SU-DHL-6 (cell line): ENCODE results near the gene FBXW4.
"Not testable (repeated sequence)": the region's sequence is repeated elsewhere in the genome, so short reads cannot be mapped to it uniquely, and the experiment has no call there.

ENCODE experiments used
- H2AFZ ChIP-seq: fragments of 200-600 bp; sonication (generic); 2 replicates; pipeline ENCODE4 v1.6.1; 2014; ENCODE audit warnings: low read depth, mild to moderate bottlenecking, moderate library complexity, mixed read lengths, antibody characterized with exemption, low read length; ENCODE audit not compliant: severe bottlenecking
- H3F3A ChIP-seq: fragments of 200-600 bp; shearing (Covaris generic); 2 replicates; pipeline ENCODE4 v1.6.0; 2016; ENCODE audit warnings: antibody characterized with exemption, mild to moderate bottlenecking; ENCODE audit not compliant: insufficient read depth
- H3K27ac ChIP-seq: fragments of 200-600 bp; sonication (generic); 2 replicates; pipeline ENCODE4 v1.5.1; 2016; ENCODE audit warnings: low read depth, mild to moderate bottlenecking, low read length, moderate library complexity, mixed read lengths
- H3K27me3 ChIP-seq: fragments of 200-600 bp; sonication (generic), shearing (Covaris generic); 2 replicates; pipeline ENCODE4 v1.6.0; 2014; ENCODE audit warnings: mild to moderate bottlenecking, low read length
- H3K36me3 ChIP-seq: fragments of 200-600 bp; sonication (generic); 2 replicates; pipeline ENCODE4 v1.6.1; 2014; ENCODE audit warnings: mild to moderate bottlenecking, low read length, mixed read lengths
- H3K4me2 ChIP-seq: fragments of 300-600, 200-600 bp; shearing (Covaris generic), sonication (generic); 2 replicates; pipeline ENCODE4 v1.6.0; 2014; ENCODE audit warnings: low read length, low read depth, mild to moderate bottlenecking; ENCODE audit not compliant: poor library complexity, severe bottlenecking
- H3K4me3 ChIP-seq: fragments of 200-600 bp; sonication (generic); 2 replicates; pipeline ENCODE4 v1.5.1; 2014; ENCODE audit warnings: antibody characterized with exemption, low read length, mild to moderate bottlenecking, mixed read lengths; ENCODE audit not compliant: insufficient read depth, poor library complexity, severe bottlenecking
- H3K79me2 ChIP-seq: fragments of 200-600 bp; sonication (generic); 2 replicates; pipeline ENCODE4 v1.6.1; 2014; ENCODE audit warnings: mild to moderate bottlenecking, low read length, moderate library complexity; ENCODE audit not compliant: insufficient read depth
- H3K9ac ChIP-seq: fragments of 200-600 bp; sonication (generic); 2 replicates; pipeline ENCODE4 v1.7.0; 2014; ENCODE audit warnings: mild to moderate bottlenecking, low read length
- H3K9me2 ChIP-seq: fragments of 200-600 bp; sonication (generic); replicated peaks from 2 replicates; pipeline ENCODE4 v1.6.1; 2014; ENCODE audit warnings: low read length; ENCODE audit not compliant: insufficient read depth
- H3K9me3 ChIP-seq: fragments of 200-600 bp; sonication (generic); 2 replicates; pipeline ENCODE4 v1.6.1; 2014; ENCODE audit warnings: low read length, mixed read lengths; ENCODE audit not compliant: insufficient read depth
- H4K20me1 ChIP-seq: fragments of 200-600 bp; sonication (generic); 2 replicates; pipeline ENCODE4 v1.6.1; 2014; ENCODE audit warnings: low read depth, mild to moderate bottlenecking, antibody characterized with exemption, low read length, moderate library complexity, mixed read lengths
- EZH2phosphoT487 ChIP-seq: fragments of 200-600 bp; sonication (generic), shearing (Covaris generic); conservative IDR thresholded peaks from 2 replicates; pipeline ENCODE4 v1.6.1; 2018; ENCODE audit warnings: mild to moderate bottlenecking, antibody characterized with exemption, low read length, moderate library complexity, mixed read lengths
- TF ChIP-seq, protein P1 (sequence below): fragments of 200-600 bp; sonication (generic); IDR thresholded peaks from one replicate; pipeline ENCODE4 v1.5.1; 2017; ENCODE audit warnings: antibody characterized with exemption, mild to moderate bottlenecking, low read length, moderate library complexity; ENCODE audit not compliant: insufficient read depth, poor library complexity, severe bottlenecking

FBXW4 gene

DNA sequence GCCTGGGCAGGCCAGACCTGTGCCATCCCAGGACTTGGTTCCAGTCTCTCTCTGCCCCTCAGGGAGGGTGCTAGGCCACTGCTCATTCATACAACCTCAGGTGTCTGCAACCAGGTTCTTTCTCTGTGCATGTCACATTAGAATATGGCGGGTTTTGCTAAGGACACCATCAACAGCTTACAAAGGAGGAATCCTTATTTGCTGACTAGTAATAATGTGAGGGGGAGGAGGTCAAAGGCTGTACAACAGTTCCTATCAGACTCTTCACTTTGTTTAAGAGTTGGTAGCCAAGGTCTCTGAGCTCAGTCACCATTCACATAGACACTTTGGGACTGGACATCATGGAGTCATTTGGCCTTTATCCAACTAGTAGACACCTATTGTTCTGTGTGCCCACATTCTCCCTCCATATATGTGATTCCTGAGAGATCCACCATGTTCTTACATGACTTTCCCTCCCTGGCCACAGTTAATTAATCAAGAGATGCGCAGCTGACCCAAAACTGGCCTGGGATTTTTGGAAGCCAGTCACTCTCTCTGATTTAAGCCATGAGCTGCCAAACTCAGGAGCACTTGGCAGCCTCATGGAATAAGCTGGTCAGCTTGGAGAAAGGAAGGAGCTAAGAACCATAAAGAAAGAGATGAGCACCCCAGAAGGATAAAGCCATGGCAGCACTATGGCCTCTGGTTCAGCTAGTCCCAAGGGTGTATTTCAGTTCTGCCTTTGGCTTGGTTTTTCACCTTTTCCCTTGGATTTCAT is 55.6 kb downstream of the FBXW4 start:
- Histone ChIP-seq H2AFZ (no peak overlapping the region), H4K20me1 (0 out of 2 replicates have a peak, but pooled peaks cover under 1% of the 10 kb centered on the region), H3K9ac (no peak overlapping the region), H3K27me3 (no peaks in the 10 kb centered on the region), H3F3A (no peaks in the 10 kb centered on the region), H3K9me2 (no peaks in the 10 kb centered on the region), H3K4me3 (no peak overlapping the region), H3K9me3 (no peaks in the 10 kb centered on the region), H3K27ac (no peak overlapping the region), H3K4me2 (no peak overlapping the region), H3K79me2 (no peaks in the 10 kb centered on the region), H3K36me3 (no peaks in the 10 kb centered on the region)
- TF ChIP-seq, protein P1, sequence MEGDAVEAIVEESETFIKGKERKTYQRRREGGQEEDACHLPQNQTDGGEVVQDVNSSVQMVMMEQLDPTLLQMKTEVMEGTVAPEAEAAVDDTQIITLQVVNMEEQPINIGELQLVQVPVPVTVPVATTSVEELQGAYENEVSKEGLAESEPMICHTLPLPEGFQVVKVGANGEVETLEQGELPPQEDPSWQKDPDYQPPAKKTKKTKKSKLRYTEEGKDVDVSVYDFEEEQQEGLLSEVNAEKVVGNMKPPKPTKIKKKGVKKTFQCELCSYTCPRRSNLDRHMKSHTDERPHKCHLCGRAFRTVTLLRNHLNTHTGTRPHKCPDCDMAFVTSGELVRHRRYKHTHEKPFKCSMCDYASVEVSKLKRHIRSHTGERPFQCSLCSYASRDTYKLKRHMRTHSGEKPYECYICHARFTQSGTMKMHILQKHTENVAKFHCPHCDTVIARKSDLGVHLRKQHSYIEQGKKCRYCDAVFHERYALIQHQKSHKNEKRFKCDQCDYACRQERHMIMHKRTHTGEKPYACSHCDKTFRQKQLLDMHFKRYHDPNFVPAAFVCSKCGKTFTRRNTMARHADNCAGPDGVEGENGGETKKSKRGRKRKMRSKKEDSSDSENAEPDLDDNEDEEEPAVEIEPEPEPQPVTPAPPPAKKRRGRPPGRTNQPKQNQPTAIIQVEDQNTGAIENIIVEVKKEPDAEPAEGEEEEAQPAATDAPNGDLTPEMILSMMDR, result no peak
- TF ChIP-seq EZH2phosphoT487, result no peak

DNA sequence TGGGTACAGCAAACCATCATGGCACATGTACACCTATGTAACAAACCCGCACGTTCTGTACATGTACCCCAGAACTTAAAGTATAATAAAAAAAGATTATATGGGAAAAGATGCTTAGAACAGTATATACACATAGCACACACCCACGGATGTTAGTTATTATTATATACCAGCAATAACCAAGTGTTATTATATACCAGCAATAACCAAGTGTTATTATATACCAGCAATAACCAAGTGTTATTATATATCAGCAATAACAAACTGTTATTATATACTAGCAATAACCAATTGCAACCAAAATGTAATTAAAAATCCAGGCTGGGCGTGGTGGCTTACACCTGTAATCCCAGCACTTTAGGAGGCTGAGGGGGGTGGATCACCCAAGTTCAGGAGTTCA is 61.5 kb downstream of the FBXW4 start:
- not testable (repeated sequence) for H3K9me2 ChIP-seq, H3K9ac ChIP-seq, H3K27ac ChIP-seq, H3F3A ChIP-seq, H4K20me1 ChIP-seq, H3K4me3 ChIP-seq, H3K4me2 ChIP-seq, H3K79me2 ChIP-seq, H3K27me3 ChIP-seq, H3K36me3 ChIP-seq, H3K9me3 ChIP-seq, H2AFZ ChIP-seq

DNA sequence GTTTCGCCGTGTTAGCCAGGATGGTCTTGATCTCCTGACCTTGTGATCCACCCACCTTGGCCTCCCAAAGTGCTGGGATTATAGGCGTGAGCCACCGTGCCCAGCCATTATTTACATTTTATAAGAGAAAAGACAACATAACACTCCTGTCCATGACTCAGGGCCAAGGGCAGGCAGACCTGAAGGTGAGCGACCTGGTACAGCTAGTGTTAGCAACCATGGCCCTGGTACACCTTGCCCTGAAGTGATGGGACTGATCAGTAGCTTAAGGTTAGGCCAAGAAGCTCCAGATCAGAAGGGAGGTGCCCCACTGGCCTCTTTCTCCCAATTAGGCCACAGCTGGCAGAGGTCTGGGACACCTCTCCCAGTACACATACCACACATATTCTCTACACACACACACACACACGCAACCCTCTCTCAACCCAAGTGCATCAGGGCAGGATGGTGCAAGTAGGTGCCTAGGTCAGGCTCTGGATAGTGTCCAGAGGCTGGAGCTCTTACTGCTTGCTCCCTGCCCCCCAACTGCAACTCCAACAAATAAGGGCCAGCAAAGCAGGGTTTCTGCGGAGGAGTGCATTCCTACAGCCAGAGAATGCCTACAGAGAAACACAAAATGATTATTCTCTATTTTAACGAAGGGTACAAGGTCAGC is 63.0 kb downstream of the FBXW4 start:
- Histone ChIP-seq H3K9ac (no peak overlapping the region), H3K36me3 (no peaks in the 10 kb centered on the region), H2AFZ (no peak overlapping the region), H3K9me3 (no peaks in the 10 kb centered on the region), H3K9me2 (no peaks in the 10 kb centered on the region), H3F3A (no peaks in the 10 kb centered on the region), H3K79me2 (peaks cover 8% of the 10 kb centered on the region; the same call in 1 of the 2 replicates), H4K20me1 (0 out of 2 replicates have a peak, but pooled peaks cover 3% of the 10 kb centered on the region), H3K27ac (no peak overlapping the region), H3K27me3 (no peaks in the 10 kb centered on the region), H3K4me3 (no peak overlapping the region), H3K4me2 (no peak overlapping the region)
- no peak for TF ChIP-seq EZH2phosphoT487
- TF ChIP-seq, protein P1, result no peak

DNA sequence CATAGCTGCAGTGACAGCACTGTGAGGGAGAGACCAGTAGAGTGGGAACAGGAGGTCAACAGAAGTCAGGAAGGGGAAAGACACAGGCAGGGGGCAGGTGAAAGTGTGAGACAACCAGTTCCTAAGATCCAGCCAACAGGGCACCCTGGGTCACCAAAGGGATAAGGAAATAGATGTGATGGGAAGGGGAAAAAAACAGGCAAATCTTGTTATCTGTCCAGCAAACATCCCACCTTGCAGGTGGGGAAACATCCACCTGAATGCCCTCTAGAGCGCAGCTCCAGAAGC is 64.4 kb downstream of the FBXW4 start:
- peaks cover 8% of the 10 kb centered on the region; the same call in 1 of the 2 replicates for H3K79me2 ChIP-seq
- no peaks in the 10 kb centered on the region for H3K9me3 ChIP-seq
- no peak overlapping the region for H2AFZ ChIP-seq
- H3K9me2 ChIP-seq, result no peaks in the 10 kb centered on the region
- no peaks in the 10 kb centered on the region for H3K27me3 ChIP-seq
- H3K4me2 ChIP-seq, result no peak overlapping the region
- H3F3A ChIP-seq, result no peaks in the 10 kb centered on the region
- no peak overlapping the region for H3K9ac ChIP-seq
- no peak overlapping the region for H3K27ac ChIP-seq
- TF ChIP-seq, protein P1, result no peak
- TF ChIP-seq EZH2phosphoT487, result no peak
- H3K36me3 ChIP-seq, result no peaks in the 10 kb centered on the region
- no peak overlapping the region for H3K4me3 ChIP-seq
- H4K20me1 ChIP-seq, result 0 out of 2 replicates have a peak, but pooled peaks cover 3% of the 10 kb centered on the region
